CD14-positive monocyte (primary cell): ENCODE measurements around the gene APOF. TPM values are rescaled to one million over a fixed set of nuclear protein-coding genes. Genes with fewer than 3 reads are reported as not detected.

ENCODE experiments used
- DNase-seq, 3 donors: peaks; one replicate each; pipeline ENCODE4 v3.0.0-alpha.2; 2011 to 2022
- H2AFZ ChIP-seq: 2 replicates; pipeline ENCODE4 v1.6.0; 2012; ENCODE audit warnings: mild to moderate bottlenecking, low read depth, low read length, inconsistent platforms; ENCODE audit not compliant: insufficient read depth, poor library complexity, severe bottlenecking
- H3K27ac ChIP-seq, 2 donors: 1 replicate in 1 of 2; 2 replicates in 1 of 2; pipeline ENCODE4 v1.5.1; 2012 to 2013; ENCODE audit warnings: low read length in 2 of 2, control low read depth in 1 of 2, inconsistent platforms in 1 of 2, low read depth in 1 of 2, mild to moderate bottlenecking in 1 of 2
- H3K27me3 ChIP-seq, 2 donors: one replicate each; pipeline versions ENCODE4 v1.6.0 to v1.6.1; 2011 to 2013; ENCODE audit warnings: low read length in 2 of 2; ENCODE audit not compliant: control insufficient read depth in 2 of 2, insufficient read depth in 2 of 2
- H3K36me3 ChIP-seq, 2 donors: replicated peaks in 1 of 2; 1 replicate in 1 of 2; 2 replicates in 1 of 2; pipeline versions ENCODE4 v1.5.1 to v1.6.1; 2012 to 2013; ENCODE audit warnings: low read length in 2 of 2, control low read depth in 1 of 2, inconsistent platforms in 1 of 2, mild to moderate bottlenecking in 1 of 2; ENCODE audit not compliant: insufficient read depth in 2 of 2, control insufficient read depth in 1 of 2
- H3K4me1 ChIP-seq, 2 donors: 1 replicate in 1 of 2; 2 replicates in 1 of 2; pipeline versions ENCODE4 v1.5.1 to v1.6.1; 2012 to 2013; ENCODE audit warnings: low read length in 2 of 2, control low read depth in 1 of 2, inconsistent platforms in 1 of 2, mild to moderate bottlenecking in 1 of 2, moderate library complexity in 1 of 2; ENCODE audit not compliant: insufficient read depth in 2 of 2, control insufficient read depth in 1 of 2
- H3K4me2 ChIP-seq: replicated peaks from 2 replicates; pipeline ENCODE3; 2012; ENCODE audit warnings: low read length, moderate library complexity, mild to moderate bottlenecking; ENCODE audit not compliant: poor library complexity, severe bottlenecking; ENCODE audit errors: extremely low read depth
- H3K4me3 ChIP-seq, 3 experiments: fragments of 200-600 bp in 1 of 3; sonication (generic) in 1 of 3; replicated peaks in 1 of 3; 1 replicate in 2 of 3; 2 replicates in 1 of 3; pipeline ENCODE4 v1.5.1; 2011 to 2013; ENCODE audit warnings: low read length in 3 of 3, mild to moderate bottlenecking in 3 of 3, control low read depth in 2 of 3, low read depth in 2 of 3, inconsistent platforms in 1 of 3, moderate library complexity in 1 of 3
- H3K79me2 ChIP-seq: 2 replicates; pipeline ENCODE4 v1.6.0; 2012; ENCODE audit warnings: mild to moderate bottlenecking, control low read depth, inconsistent platforms, low read length, moderate library complexity; ENCODE audit not compliant: insufficient read depth
- H3K9ac ChIP-seq: 2 replicates; pipeline ENCODE4 v1.6.0; 2017; ENCODE audit warnings: low read length, mild to moderate bottlenecking; ENCODE audit not compliant: insufficient read depth, poor library complexity, severe bottlenecking
- H3K9me3 ChIP-seq, 2 donors: replicated peaks in 1 of 2; 1 replicate in 1 of 2; 2 replicates in 1 of 2; pipeline versions ENCODE4 v1.5.1 to v1.6.1; 2012 to 2013; ENCODE audit warnings: low read length in 2 of 2, control low read depth in 1 of 2; ENCODE audit not compliant: control insufficient read depth in 1 of 2, insufficient read depth in 1 of 2
- H4K20me1 ChIP-seq: 2 replicates; pipeline ENCODE4 v1.6.0; 2012; ENCODE audit warnings: mild to moderate bottlenecking, low read length, control low read depth, moderate library complexity; ENCODE audit not compliant: insufficient read depth
- H3K27ac Mint-ChIP-seq, 7 donors: one replicate each; pipeline ENCODE4 v1.8.0; 2020; ENCODE audit warnings: mild to moderate bottlenecking in 7 of 7, mixed read lengths in 7 of 7, moderate library complexity in 6 of 7, inconsistent platforms in 2 of 7
- H3K27me3 Mint-ChIP-seq, 3 donors: one replicate each; pipeline ENCODE4 v1.8.0; 2021 to 2022; ENCODE audit warnings: low read depth in 3 of 3, mild to moderate bottlenecking in 3 of 3, mixed read lengths in 3 of 3, moderate library complexity in 3 of 3, inconsistent platforms in 1 of 3
- H3K36me3 Mint-ChIP-seq, 2 donors: one replicate each; pipeline ENCODE4 v1.8.0; 2020; ENCODE audit warnings: mixed read lengths in 2 of 2, inconsistent platforms in 1 of 2, mild to moderate bottlenecking in 1 of 2
- H3K4me1 Mint-ChIP-seq: one replicate; pipeline ENCODE4 v1.8.0; 2020; ENCODE audit warnings: mild to moderate bottlenecking, mixed read lengths
- H3K4me3 Mint-ChIP-seq, 2 donors: one replicate each; pipeline ENCODE4 v1.8.0; 2020; ENCODE audit warnings: mild to moderate bottlenecking in 2 of 2, mixed read lengths in 2 of 2, moderate library complexity in 1 of 2
- H3K9me3 Mint-ChIP-seq, 7 donors: one replicate each; pipeline ENCODE4 v1.8.0; 2020 to 2022; ENCODE audit warnings: mixed read lengths in 7 of 7, mild to moderate bottlenecking in 6 of 7, moderate library complexity in 6 of 7, inconsistent platforms in 2 of 7
- CTCF ChIP-seq: fragments of 200-600 bp; IDR thresholded peaks from one replicate; pipeline ENCODE4 v1.8.0; 2022; ENCODE audit warnings: antibody characterized with exemption, mild to moderate bottlenecking
- WGBS: methylation state at CpG from one replicate; pipeline ENCODE4 v1.1.5; 2013; ENCODE audit warnings: missing lambda C conversion rate; ENCODE audit not compliant: insufficient coverage; 5-methylcytosine and 5-hydroxymethylcytosine counted together
- intact Hi-C, 2 donors: fragments of 100-400 bp; cut with micrococcal nuclease; formaldehyde crosslinking; loops; one replicate each; pipeline versions ENCODE4 v1.15.0 to v1.15.1; 2023
- polyA plus RNA-seq, 3 donors: library from polyadenylated mRNA; depleted of rRNA in 1 of 3; unstranded in 2 of 3; stranded (reverse) in 1 of 3; fragments of 300-500 nt in 2 of 3; fragments of >200 nt in 1 of 3; fragmentation: Illumina TruSeq in 2 of 3; gene quantifications; 1 replicate in 2 of 3; 2 replicates in 1 of 3; pipeline ENCODE4 v1.2.3, GENCODE V29; 2012 to 2021

APOF gene
- polyA plus RNA-seq, 3 donors = not detected

GRCh38 chr12:56334490-56334793 is 28.2 kb downstream of the APOF start:
- no CpG with 5 or more reads among the region's 6 CpGs for WGBS

More at GRCh38 chr12:56334490-56334793, 28.2 kb downstream of the APOF start:
- peaks cover 17% of the 10 kb centered on the region for H3K79me2 ChIP-seq
- H2AFZ ChIP-seq = peak overlapping the region; percentile 82
- no peaks in the 10 kb centered on the region for H3K36me3 ChIP-seq
- H3K27ac Mint-ChIP-seq = peak overlapping the region; percentile 99 to 100 (median 100)
- H3K4me1 ChIP-seq = peaks cover 59 to 61% of the 10 kb centered on the region in 2 donors
- H3K27ac ChIP-seq = peak overlapping the region; percentile 94 to 99
- no peaks in the 10 kb centered on the region for H4K20me1 ChIP-seq
- intact Hi-C loops = loop anchor here in 1 of 2 donors (10.0 kb wide), 1 partner anchor 130 kb away; the partner anchor contains the start of gene SPRYD4
- H3K27me3 ChIP-seq = no peaks in the 10 kb centered on the region
- peak overlapping the region; percentile 83 to 94 for H3K4me3 Mint-ChIP-seq
- H3K27me3 Mint-ChIP-seq = peaks cover 0 to 3% (median 2%) of the 10 kb centered on the region in 3 donors
- H3K9me3 ChIP-seq = no peaks in the 10 kb centered on the region
- peaks cover 3 to 8% of the 10 kb centered on the region in 2 donors for H3K36me3 Mint-ChIP-seq
- peaks cover 0 to 3% (median 0%) of the 10 kb centered on the region in 7 donors for H3K9me3 Mint-ChIP-seq
- peak overlapping the region; percentile 50 to 79 (median 64) for H3K4me3 ChIP-seq
- peaks cover 59% of the 10 kb centered on the region for H3K4me1 Mint-ChIP-seq
- H3K4me2 ChIP-seq = peak overlapping the region; percentile 83
- no peak for DNase-seq
- H3K9ac ChIP-seq = peak overlapping the region; percentile 90
- peak; percentile 38 for TF ChIP-seq CTCF
